ENCODE results near the gene CADPS2. TPM values are rescaled to one million over a fixed set of nuclear protein-coding genes. Genes with fewer than 3 reads are reported as not detected.

The CADPS2 gene
- not detected for total RNA-seq
- polyA plus RNA-seq (2013, experiment 1 of 2): not detected
- 0.14 TPM for polyA plus RNA-seq (2013, experiment 2 of 2)
- total RNA-seq: 0 to 0.23 (median 0) reads per million in 172 experiments

DNA sequence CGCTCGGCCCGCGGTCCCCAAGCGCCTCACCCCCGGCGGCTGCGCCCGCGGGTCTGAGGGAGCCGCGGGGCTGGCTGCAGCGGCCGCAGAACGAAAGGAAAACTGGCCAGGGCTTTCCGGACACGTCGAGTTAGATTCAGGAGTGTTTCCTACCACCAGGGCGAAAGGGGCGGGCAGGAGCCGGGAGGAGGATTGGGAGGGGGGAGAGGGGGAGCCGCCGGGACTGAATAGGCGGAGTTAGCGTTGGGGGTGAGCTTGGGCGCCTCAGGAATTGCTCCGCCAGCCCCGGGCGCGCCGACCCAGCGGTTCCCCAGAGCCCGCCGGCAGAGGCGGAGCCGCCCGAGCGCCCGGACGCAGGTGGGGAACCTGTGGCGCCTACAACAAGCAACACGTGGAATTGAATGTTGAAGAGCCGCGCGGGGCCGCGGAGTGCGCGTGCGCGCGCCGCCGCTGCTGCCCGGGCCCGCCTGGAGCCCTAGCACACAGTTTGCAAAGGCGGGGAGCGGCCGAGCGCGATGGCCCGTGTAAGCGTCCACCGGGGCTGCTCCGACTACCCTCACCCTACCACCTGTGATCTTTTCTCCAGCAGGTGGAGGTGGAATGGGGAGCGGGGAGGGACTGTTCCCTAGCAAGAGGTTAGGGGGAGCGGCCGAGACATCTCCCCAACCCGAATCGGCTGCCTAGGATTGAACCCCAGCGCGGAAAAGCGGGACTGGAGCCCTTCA is at the start of gene CADPS2:
Gene CADPS2 (minus strand): TSS at position 104 of the 725 bp plus-strand sequence. CDS start 123 bp downstream, outside the sequence.
- intact Hi-C loops (cut with DNase I, micrococcal nuclease): no loop called here
- POLR2A ChIA-PET: no interaction called here
- Histone ChIP-seq H3K27ac (ENCODE audit: low read depth in 1 of 2, low read length in 2 of 2) (no peak within 1 kb of the TSS), H3K27me3 (ENCODE audit: control insufficient read depth in 1 of 2, insufficient read depth in 2 of 2, low read length in 2 of 2) (peaks cover 18 to 51% of the 10 kb centered on the region in 2 experiments), H3K9me3 (ENCODE audit: control insufficient read depth in 1 of 2, insufficient read depth in 1 of 2, low read length in 2 of 2) (peaks cover 0 to 11% of the 10 kb centered on the region in 2 experiments), H3K36me3 (ENCODE audit: insufficient read depth, low read length) (no peaks in the 10 kb centered on the region), H3K4me3 (ENCODE audit: low read length) (no peak within 1 kb of the TSS), H3K4me1 (ENCODE audit: insufficient read depth, low read length) (no peaks in the 10 kb centered on the region)
- Mint-ChIP-seq H3K36me3 (ENCODE audit: low read depth) (no peaks in the 10 kb centered on the region), H3K4me3 (peak within 1 kb of the TSS; percentile 23), H3K27me3 (peaks cover 72% of the 10 kb centered on the region), H3K27ac (no peak within 1 kb of the TSS), H3K9me3 (no peaks in the 10 kb centered on the region), H3K4me1 (ENCODE audit: low read depth) (peaks cover 5% of the 10 kb centered on the region)
- DNase-seq (no peak), ATAC-seq (ENCODE audit: poor library complexity) (no peak)
- TF ChIP-seq, protein P1, sequence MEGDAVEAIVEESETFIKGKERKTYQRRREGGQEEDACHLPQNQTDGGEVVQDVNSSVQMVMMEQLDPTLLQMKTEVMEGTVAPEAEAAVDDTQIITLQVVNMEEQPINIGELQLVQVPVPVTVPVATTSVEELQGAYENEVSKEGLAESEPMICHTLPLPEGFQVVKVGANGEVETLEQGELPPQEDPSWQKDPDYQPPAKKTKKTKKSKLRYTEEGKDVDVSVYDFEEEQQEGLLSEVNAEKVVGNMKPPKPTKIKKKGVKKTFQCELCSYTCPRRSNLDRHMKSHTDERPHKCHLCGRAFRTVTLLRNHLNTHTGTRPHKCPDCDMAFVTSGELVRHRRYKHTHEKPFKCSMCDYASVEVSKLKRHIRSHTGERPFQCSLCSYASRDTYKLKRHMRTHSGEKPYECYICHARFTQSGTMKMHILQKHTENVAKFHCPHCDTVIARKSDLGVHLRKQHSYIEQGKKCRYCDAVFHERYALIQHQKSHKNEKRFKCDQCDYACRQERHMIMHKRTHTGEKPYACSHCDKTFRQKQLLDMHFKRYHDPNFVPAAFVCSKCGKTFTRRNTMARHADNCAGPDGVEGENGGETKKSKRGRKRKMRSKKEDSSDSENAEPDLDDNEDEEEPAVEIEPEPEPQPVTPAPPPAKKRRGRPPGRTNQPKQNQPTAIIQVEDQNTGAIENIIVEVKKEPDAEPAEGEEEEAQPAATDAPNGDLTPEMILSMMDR (IDR thresholded peaks at IDR 0.05): no peak
- CTCF ChIA-PET: no interaction called here

DNA sequence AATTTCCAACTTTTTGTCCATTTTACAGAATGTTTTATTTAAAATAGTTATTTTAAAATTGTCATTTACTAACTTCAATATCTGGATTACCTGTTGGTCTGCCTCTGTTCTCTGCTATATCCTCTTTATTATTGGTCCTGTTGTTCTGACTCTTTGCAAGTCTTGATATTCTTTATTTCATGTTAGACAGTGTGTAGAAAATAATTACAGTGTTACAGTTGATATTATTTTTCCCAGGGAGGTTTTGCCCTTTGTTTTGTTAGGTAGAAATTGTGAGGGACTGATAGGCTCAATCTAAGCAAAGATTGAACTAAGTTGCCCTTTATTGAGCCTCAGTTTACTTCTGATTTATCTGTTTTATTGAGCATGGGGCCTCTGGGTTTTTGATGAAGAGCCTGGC is 49.4 kb upstream of the CADPS2 start:
- Mint-ChIP-seq H3K4me1 (ENCODE audit: low read depth) (no peaks in the 10 kb centered on the region), H3K27ac (no peak overlapping the region), H3K4me3 (no peak overlapping the region), H3K36me3 (ENCODE audit: low read depth) (no peaks in the 10 kb centered on the region), H3K27me3 (no peaks in the 10 kb centered on the region), H3K9me3 (peaks cover 9% of the 10 kb centered on the region)
- no peaks in the 10 kb centered on the region for H3K36me3 ChIP-seq (ENCODE audit: insufficient read depth, low read length)
- TF ChIP-seq, protein P1 (IDR thresholded peaks at IDR 0.05): no peak
- no peak overlapping the region for H3K27ac ChIP-seq (ENCODE audit: low read depth in 1 of 2, low read length in 2 of 2)
- ATAC-seq (ENCODE audit: poor library complexity) (no peak), DNase-seq (no peak)
- ChIA-PET CTCF (no interaction called here), POLR2A (no interaction called here)
- H3K4me1 ChIP-seq (ENCODE audit: insufficient read depth, low read length): no peaks in the 10 kb centered on the region
- H3K27me3 ChIP-seq (ENCODE audit: control insufficient read depth in 1 of 2, insufficient read depth in 2 of 2, low read length in 2 of 2): no peaks in the 10 kb centered on the region
- intact Hi-C loops (cut with DNase I, micrococcal nuclease): no loop called here
- H3K4me3 ChIP-seq (ENCODE audit: low read length): no peak overlapping the region
- peaks cover 0 to 6% of the 10 kb centered on the region in 2 experiments for H3K9me3 ChIP-seq (ENCODE audit: control insufficient read depth in 1 of 2, insufficient read depth in 1 of 2, low read length in 2 of 2)

DNA sequence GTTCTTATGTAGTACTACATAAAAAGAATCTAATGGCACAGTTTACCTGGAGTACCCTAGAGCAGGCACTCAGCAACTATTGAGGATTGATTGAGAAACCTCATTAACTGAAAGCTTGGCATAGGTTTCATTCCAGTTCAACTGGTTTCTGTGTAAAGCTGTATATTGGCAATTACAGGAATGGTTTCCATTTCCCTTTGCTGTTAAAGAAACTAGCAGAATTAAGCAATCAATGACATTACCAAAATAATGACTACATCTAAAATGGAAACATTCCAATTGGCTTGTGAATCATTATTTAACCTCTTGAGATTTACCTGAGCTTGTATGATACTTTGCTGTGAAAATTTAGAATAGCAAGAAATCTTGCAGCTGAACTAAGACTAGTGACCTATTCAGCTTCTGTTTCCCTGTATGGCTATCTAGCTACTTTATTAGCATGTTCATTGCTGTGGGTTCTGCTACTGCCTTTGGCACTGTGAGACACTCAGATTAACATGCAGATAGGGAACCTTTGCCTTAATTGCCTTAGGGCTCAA is 33.5 kb upstream of the CADPS2 start:
- intact Hi-C loops (cut with DNase I, micrococcal nuclease): no loop called here
- no peaks in the 10 kb centered on the region for H3K4me1 Mint-ChIP-seq (ENCODE audit: low read depth)
- no peak overlapping the region for H3K27ac ChIP-seq (ENCODE audit: low read depth in 1 of 2, low read length in 2 of 2)
- no peak overlapping the region for H3K4me3 Mint-ChIP-seq
- H3K9me3 Mint-ChIP-seq: peaks cover 2% of the 10 kb centered on the region
- no peaks in the 10 kb centered on the region for H3K36me3 ChIP-seq (ENCODE audit: insufficient read depth, low read length)
- no peaks in the 10 kb centered on the region for H3K27me3 Mint-ChIP-seq
- no peak for ATAC-seq (ENCODE audit: poor library complexity)
- H3K4me1 ChIP-seq (ENCODE audit: insufficient read depth, low read length): no peaks in the 10 kb centered on the region
- H3K4me3 ChIP-seq (ENCODE audit: low read length): no peak overlapping the region
- ChIA-PET POLR2A (no interaction called here), CTCF (no interaction called here)
- TF ChIP-seq, protein P1 (IDR thresholded peaks at IDR 0.05): no peak
- peaks cover 0 to 4% of the 10 kb centered on the region in 2 experiments for H3K9me3 ChIP-seq (ENCODE audit: control insufficient read depth in 1 of 2, insufficient read depth in 1 of 2, low read length in 2 of 2)
- no peaks in the 10 kb centered on the region for H3K36me3 Mint-ChIP-seq (ENCODE audit: low read depth)
- no peak overlapping the region for H3K27ac Mint-ChIP-seq
- H3K27me3 ChIP-seq (ENCODE audit: control insufficient read depth in 1 of 2, insufficient read depth in 2 of 2, low read length in 2 of 2): no peaks in the 10 kb centered on the region
- DNase-seq: no peak

All from CD4-positive, alpha-beta T cell (primary cell).